ENCODE results near the gene PHTF2.

- TF ChIP-seq CTCF (IDR thresholded peaks at IDR 0.05; ENCODE audit: low read depth, low read length, poor library complexity, severe bottlenecking), result no peak
- TF ChIP-seq EZH2phosphoT487 (IDR thresholded peaks at IDR 0.05; ENCODE audit: borderline replicate concordance, low read length), result no peak
These were observed 709 bp upstream of the PHTF2 start for GRCh38 chr7:77797734-77798393.
